ENCODE measurements around the gene KIAA1217.

KIAA1217 gene

GRCh38 chr10:24465891-24466818 lies 257.2 kb downstream of the KIAA1217 start:
- Histone ChIP-seq H3K27ac (ENCODE audit: extremely low read depth, low read depth, low read length) (peak overlapping the region; percentile 51; the same call in 1 of the 2 replicates), H3K36me3 (ENCODE audit: control insufficient read depth in 2 of 2, insufficient read depth in 1 of 2, low read length in 2 of 2) (no peaks in the 10 kb centered on the region), H3K4me3 (ENCODE audit: low read depth, low read length) (peak overlapping the region; percentile 32), H3K9me3 (ENCODE audit: control insufficient read depth, insufficient read depth, low read depth, low read length) (no peaks in the 10 kb centered on the region), H3K4me1 (ENCODE audit: control insufficient read depth, insufficient read depth, low read length) (peaks cover 3% of the 10 kb centered on the region; the same call in 1 of the 2 replicates)
- POLR2A ChIA-PET: no interaction called here
- CTCF ChIA-PET: interaction anchor here (0.7 to 1.3 kb wide), 2 partner anchors 38 to 52 kb away, joined by 3 to 6 read pairs; no protein-coding TSS in a partner anchor
- TF ChIP-seq PRDM1 (tag by site-specific recombination; IDR thresholded peaks at IDR 0.05) (peak; percentile 30; the same call in 1 of the 2 replicates), PRDM6 (tag by site-specific recombination; IDR thresholded peaks at IDR 0.05) (peak; percentile 70), PRDM10 (tag by site-specific recombination; IDR thresholded peaks at IDR 0.05) (peak; percentile 26; the same call in 1 of the 2 replicates), ZNF335 (tag by site-specific recombination; conservative IDR thresholded peaks at IDR 0.05) (peak; percentile 72), SP7 (tag by site-specific recombination; IDR thresholded peaks at IDR 0.05) (peak; percentile 18; the same call in 1 of the 2 replicates), ZNF629 (tag by site-specific recombination; IDR thresholded peaks at IDR 0.05) (peak; percentile 75), ZNF362 (tag by site-specific recombination; IDR thresholded peaks at IDR 0.05) (peak; percentile 35; the same call in 1 of the 2 replicates), ZNF398 (tag by site-specific recombination; IDR thresholded peaks at IDR 0.05) (no peak), ZNF132 (tag by site-specific recombination; IDR thresholded peaks at IDR 0.05; ENCODE audit: borderline replicate concordance) (no peak), YY2 (tag by site-specific recombination; IDR thresholded peaks at IDR 0.05) (no peak), ZBTB20 (tag by site-specific recombination; IDR thresholded peaks at IDR 0.05) (peak; percentile 77), KLF17 (tag by site-specific recombination; IDR thresholded peaks at IDR 0.05) (no peak), ZEB2 (tag by site-specific recombination; IDR thresholded peaks at IDR 0.05) (0 out of 2 replicates have a peak, but pooled peaks have one; percentile 25), ZNF10 (tag by site-specific recombination; IDR thresholded peaks at IDR 0.05) (peak; percentile 79), GLIS2 (tag by site-specific recombination; IDR thresholded peaks at IDR 0.05) (no peak), INSM2 (tag by site-specific recombination; IDR thresholded peaks at IDR 0.05) (0 out of 2 replicates have a peak, but pooled peaks have one; percentile 34), ZNF366 (tag by site-specific recombination; conservative IDR thresholded peaks at IDR 0.05) (0 out of 2 replicates have a peak, but pooled peaks have one; percentile 26), ZFP3 (tag by site-specific recombination; IDR thresholded peaks at IDR 0.05; ENCODE audit: low read depth) (no peak), ZNF501 (tag by site-specific recombination; IDR thresholded peaks at IDR 0.05) (peak; percentile 61; the same call in 1 of the 2 replicates), ZNF394 (tag by site-specific recombination; IDR thresholded peaks at IDR 0.05; ENCODE audit: borderline replicate concordance) (peak; percentile 85)
